IPS-18c (cell line): Measurements from ENCODE around the gene PCP4.

Experiments
- H3K4me3 ChIP-seq: 2 replicates; pipeline ENCODE4 v1.7.0; 2013; ENCODE audit warnings: low read depth, mild to moderate bottlenecking, low read length, moderate library complexity; ENCODE audit not compliant: insufficient read depth
- H3K9me3 ChIP-seq: one replicate; pipeline ENCODE4 v1.6.1; 2013; ENCODE audit warnings: mild to moderate bottlenecking, low read length, moderate library complexity; ENCODE audit not compliant: control insufficient read depth, insufficient read depth

PCP4 gene

GRCh38 chr21:39951183-39952101 lies 84.2 kb downstream of the PCP4 start:
- no peak overlapping the region for H3K4me3 ChIP-seq
- no peaks in the 10 kb centered on the region for H3K9me3 ChIP-seq

GRCh38 chr21:39952265-39952664 lies 85.0 kb downstream of the PCP4 start:
- Histone ChIP-seq H3K9me3 (no peaks in the 10 kb centered on the region), H3K4me3 (no peak overlapping the region)

DNA sequence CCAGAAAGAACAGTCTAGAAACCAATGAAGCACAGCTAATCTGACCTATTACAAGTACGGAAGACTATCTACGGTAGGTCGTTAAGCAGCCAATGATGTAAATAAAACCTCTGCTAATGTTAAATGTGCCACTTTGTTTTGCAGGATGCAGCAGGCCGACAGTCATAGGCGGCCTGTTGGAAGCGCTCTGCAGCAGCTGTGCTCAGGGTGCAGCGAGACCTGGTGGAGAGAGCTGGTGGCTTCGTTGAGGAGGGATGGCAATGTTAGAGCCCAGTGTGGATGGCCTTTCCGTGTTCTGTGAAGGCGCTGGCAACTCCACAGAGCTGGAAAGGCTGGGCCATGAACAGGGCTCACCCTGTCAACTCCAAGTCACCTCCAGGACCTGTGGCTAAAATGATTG lies 87.3 kb downstream of the PCP4 start:
- no peak overlapping the region for H3K4me3 ChIP-seq
- peaks cover 4% of the 10 kb centered on the region for H3K9me3 ChIP-seq

- no peak overlapping the region for H3K4me3 ChIP-seq
- peaks cover 6% of the 10 kb centered on the region for H3K9me3 ChIP-seq
Measured at GRCh38 chr21:39955326-39955725, 88.1 kb downstream of the PCP4 start.

DNA sequence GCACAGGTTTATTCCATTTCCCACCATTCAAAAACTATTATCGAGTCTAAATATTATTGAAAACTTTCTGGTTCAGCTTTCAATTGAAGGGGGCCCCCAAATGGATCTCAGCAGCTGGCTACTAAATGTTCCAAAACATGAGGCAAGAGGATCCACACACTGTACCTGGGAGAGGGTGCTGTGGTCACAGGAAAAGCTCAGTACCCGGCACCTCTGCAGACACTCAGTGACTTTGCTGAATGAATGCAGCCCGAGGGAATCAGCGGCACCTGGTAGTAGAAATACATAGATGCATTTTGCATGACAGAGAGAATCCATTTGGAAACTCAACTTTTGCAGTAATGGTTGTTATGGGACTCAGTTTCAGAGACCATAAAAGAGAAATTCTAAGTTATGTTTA lies 89.3 kb downstream of the PCP4 start:
- Histone ChIP-seq H3K9me3 (peaks cover 8% of the 10 kb centered on the region), H3K4me3 (no peak overlapping the region)

GRCh38 chr21:39958731-39959130 lies 91.5 kb downstream of the PCP4 start:
- Histone ChIP-seq H3K9me3 (peaks cover 8% of the 10 kb centered on the region), H3K4me3 (no peak overlapping the region)

DNA sequence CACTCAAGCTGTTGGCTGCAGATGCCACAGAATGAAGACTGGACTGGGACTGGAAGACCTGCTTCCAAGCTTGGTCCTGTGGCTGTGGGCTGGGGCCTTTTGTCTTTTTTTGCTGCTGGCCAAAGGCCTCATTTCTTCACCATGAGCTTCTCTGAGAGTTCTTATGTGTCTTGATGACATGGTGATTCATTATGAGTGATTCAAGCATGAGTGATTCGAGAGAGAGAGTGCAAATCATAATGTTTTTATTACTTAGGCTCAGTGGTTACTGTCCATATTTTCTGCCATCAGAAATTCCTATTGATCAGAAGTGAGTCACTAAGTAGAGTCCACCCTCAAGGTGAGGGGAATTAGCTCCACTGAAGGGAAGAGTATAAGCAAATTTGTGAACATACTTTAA lies 94.0 kb downstream of the PCP4 start:
- Histone ChIP-seq H3K9me3 (peaks cover 8% of the 10 kb centered on the region), H3K4me3 (no peak overlapping the region)

- Histone ChIP-seq H3K4me3 (no peak overlapping the region), H3K9me3 (peaks cover 2% of the 10 kb centered on the region)
Measured at GRCh38 chr21:39965026-39965425, 97.8 kb downstream of the PCP4 start.

DNA sequence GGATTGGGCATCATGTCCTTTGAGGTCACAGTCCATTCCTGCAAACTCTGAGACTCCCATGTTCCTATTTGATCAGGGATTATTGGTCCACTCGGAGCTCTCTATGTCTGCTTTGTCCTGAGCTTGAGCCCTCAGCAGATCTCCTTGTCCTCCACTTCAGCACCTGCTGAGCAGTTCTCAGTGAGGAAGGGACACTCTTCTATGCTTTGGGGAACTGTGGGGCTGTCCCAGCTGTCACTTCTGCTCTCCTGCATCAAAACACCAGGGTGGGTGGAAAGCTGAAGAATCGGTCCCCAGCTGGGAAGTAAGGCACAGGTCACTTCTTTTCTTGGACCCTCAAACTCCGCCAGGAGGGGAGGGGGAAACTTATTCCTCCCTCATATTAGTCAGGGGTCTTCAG lies 99.5 kb downstream of the PCP4 start:
- H3K4me3 ChIP-seq, result no peak overlapping the region
- no peaks in the 10 kb centered on the region for H3K9me3 ChIP-seq

- no peak overlapping the region for H3K4me3 ChIP-seq
- no peaks in the 10 kb centered on the region for H3K9me3 ChIP-seq
Measured at GRCh38 chr21:39968010-39968409, 100.8 kb downstream of the PCP4 start.

DNA sequence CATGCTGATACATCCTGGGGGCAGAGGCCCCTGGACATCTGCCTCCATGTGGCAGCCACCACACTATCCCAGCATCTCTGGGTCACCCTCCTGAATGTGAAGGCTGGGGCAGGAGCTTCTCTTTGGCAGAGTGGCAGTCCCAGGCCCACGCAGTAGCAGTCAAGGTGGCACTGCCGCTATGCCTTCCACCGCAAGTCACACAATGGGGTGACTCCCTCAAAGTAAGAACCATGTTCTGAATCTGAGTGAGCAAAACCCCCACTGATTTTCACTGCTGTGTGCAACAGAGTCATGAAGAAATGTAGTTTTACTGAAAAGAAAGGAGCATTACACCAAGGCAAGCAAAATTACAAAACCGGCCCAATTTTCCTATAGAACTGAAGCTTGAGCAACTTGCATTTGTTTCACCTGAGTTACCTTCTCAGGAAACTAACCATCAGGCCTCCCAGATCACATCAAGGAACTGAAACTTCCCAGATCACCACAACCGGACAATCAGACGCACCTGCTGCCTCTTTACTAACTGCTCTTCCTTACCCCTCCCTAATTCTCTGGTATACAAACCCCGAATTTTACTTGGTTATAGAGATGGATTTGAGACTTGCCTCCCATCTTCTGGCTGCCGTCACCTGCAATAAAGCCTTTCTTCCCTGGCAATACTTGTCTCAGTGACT lies 102.6 kb downstream of the PCP4 start:
- no peak overlapping the region for H3K4me3 ChIP-seq
- H3K9me3 ChIP-seq, result no peaks in the 10 kb centered on the region

DNA sequence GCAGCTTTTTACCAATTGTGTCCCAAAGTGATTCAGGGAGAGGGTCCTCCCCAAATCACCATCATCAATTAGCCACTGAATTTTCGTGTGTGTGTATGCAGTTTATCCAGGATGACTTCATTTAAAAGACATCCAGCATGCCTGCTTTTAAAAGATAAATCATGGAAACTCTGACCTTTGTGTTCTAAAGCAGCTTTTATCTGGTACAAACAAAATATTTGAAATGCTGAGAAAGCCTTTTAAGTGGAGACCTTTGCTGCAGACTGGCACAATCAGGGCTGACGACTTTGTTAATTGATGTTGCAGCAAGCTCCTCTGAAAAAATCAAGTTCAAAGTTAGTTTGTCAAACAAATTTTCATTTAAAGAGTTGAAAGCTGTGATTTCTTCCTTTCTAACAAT lies 104.7 kb downstream of the PCP4 start:
- Histone ChIP-seq H3K9me3 (no peaks in the 10 kb centered on the region), H3K4me3 (no peak overlapping the region)

- no peak overlapping the region for H3K4me3 ChIP-seq
- H3K9me3 ChIP-seq, result no peaks in the 10 kb centered on the region
Measured at GRCh38 chr21:39972471-39972870, 105.2 kb downstream of the PCP4 start.

DNA sequence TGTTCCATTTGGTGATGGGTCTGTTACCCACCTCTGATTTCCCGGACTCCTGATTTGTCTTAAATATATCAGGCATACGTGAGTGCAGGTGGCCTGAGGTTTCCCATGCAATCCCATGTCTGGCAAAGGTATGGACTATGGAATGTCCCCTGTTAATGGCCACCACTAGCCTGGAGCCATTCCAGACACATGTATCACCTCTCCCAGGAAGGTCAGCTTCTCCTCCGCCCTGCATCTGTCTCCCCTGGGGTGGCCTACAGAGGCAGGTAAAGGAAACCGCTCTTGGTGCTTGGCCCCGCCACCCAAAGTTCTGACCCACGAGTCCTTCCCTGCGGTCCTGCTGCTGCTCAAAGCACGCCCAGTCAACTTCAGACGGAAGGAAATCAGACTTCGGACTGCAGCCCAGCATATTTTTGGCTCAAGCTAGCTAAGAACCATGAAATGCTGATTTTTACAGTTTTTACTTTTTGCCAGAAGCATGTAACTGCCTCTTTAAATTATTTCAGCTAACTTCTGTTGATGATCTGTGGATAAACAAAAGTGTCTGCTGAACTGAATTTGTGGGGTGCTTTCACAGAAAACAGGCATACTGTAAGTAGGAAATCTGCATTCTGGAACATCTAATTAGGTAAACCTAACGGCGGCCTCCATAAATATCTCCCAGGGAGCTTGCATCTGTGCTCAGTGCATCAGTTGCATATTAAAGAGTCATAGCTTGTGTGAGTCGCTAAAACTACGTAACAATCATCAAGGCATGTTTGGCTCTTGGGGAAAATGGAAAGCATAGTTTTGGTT lies 105.9 kb downstream of the PCP4 start:
- Histone ChIP-seq H3K9me3 (no peaks in the 10 kb centered on the region), H3K4me3 (no peak overlapping the region)

- Histone ChIP-seq H3K9me3 (peaks cover 2% of the 10 kb centered on the region), H3K4me3 (no peak overlapping the region)
Measured at GRCh38 chr21:39976800-39977199, 109.6 kb downstream of the PCP4 start.
